SKM-1 treated with dmso at 0.1 percent for 144 hours (cell line): Measurements from ENCODE around the gene FBXL5.

ENCODE experiments used
- DNase-seq: peaks from one replicate; lab custom pipeline; 2025; ENCODE audit not compliant: unreplicated experiment; lab: John Stamatoyannopoulos, UW

FBXL5 gene

GRCh38 chr4:15655223-15656037, at the start of gene FBXL5:
FBXL5 (minus strand) TSS chr4:15655357; CDS start chr4:15655287, 70 bp downstream.
- peak; percentile 75 for DNase-seq

GRCh38 chr4:15704129-15704528, 49.0 kb upstream of the FBXL5 start:
- DNase-seq, result no peak

DNA sequence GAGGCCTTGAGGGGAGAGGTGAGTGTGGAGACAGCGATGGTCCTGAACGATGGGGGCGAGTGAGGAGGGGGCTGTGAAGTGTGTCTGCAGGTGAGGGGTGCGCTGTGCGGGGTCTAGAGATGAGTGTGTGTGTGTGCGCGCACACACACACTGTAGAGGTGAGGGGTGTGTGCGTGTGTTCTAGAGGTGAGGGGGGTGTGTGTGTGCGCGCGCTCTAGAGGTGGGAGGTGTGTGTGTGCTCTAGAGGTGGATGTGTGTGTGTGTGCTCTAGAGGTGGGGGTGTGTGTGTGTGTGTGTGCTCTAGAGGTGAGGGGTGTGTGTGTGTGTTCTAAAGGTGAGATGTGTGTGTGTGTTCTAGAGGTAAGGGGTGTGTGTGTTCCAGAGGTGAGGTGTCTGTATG, 48.3 kb upstream of the FBXL5 start:
- no peak for DNase-seq

GRCh38 chr4:15702941-15703403, 47.8 kb upstream of the FBXL5 start, which contains the start of gene BST1:
BST1 (plus strand) TSS chr4:15703065; CDS start chr4:15703145, 80 bp downstream.
- peak; percentile 81 for DNase-seq

DNA sequence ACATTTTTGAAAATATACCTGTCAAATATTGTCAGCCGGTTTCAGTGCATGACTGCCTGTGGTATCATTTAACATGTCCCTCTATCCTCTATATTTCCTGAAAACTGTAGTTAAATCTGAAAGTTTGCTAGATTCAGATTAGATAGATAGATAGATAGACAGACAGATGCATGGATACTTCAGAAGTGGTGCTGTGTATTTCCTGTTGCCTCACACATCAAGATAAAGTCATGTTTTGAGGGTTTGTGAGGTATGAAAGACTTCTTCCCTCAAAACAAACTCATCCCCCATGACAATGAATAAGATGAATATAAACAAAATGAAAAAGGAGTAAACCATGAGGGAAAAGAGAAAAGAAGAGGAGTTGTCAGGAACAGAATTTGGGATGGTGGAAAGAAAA, 41.7 kb upstream of the FBXL5 start:
- no peak for DNase-seq

DNA sequence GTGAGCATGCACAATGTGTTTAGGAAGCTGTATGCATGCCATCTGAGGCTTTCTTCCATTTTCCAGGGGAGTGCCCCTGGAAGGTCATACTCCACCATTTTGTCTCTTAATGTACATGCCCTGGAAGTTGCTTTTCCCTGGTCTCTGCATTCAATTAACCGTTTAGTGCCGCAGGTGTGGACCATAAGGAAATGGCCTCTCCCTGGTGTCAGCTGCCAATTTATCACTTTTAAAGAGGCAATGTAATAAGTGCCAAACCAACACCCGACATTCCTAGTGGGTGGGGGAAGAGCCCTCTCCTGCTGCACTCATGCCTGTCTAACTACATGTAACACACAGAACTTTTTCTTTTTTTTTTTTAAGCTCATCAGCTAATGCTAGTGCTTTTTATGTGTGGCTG, 40.6 kb upstream of the FBXL5 start:
- DNase-seq, result no peak

- peak; percentile 26 for DNase-seq
These were observed 40.1 kb upstream of the FBXL5 start for GRCh38 chr4:15695240-15695699.

- no peak for DNase-seq
These were observed 39.3 kb upstream of the FBXL5 start for GRCh38 chr4:15694431-15694830.

DNA sequence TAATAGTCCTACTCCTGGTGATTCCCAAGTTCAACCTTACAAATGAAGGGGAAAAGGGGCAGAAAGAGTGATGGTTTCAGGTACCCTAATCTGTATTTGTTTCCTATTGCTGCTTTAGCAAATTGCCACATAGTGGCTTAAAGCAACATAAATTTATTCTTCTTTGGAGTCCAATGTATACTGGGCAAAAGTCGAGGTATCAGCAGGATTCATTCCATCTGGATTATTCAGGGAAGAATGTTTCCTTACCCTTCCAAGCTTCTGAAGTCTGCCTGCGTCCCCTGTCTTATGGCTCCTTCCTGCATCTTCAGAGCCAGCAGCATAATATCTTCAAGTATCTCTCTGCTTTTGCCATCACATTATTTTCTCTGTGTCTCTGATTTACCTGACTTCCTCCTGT, 37.4 kb upstream of the FBXL5 start:
- DNase-seq, result no peak

- no peak for DNase-seq
These were observed 36.4 kb upstream of the FBXL5 start for GRCh38 chr4:15691346-15692135.

- DNase-seq, result peak; percentile 79
These were observed 35.1 kb upstream of the FBXL5 start for GRCh38 chr4:15690020-15690809.

DNA sequence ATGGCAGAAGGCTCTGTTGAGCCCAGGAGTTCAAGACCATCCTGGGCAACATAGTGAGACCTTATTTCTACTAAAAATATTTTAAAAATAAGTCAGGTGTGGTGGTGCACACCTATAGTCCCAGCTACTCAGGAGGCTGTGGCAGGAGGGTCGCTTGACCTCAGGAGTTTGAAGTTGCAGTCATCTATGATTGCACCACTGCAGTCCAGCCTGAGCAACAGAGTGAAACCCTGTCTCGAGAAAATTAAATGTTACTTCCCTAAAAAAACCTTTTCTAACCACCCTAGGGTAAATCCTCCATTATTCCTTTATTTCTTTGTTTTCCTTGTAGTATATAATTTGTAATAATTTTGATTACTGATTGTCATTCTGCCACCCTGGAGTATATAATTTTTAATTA, 34.4 kb upstream of the FBXL5 start:
- peak; percentile 84 for DNase-seq

- no peak for DNase-seq
These were observed 32.9 kb upstream of the FBXL5 start for GRCh38 chr4:15688051-15688450.

GRCh38 chr4:15684498-15684897, 29.3 kb upstream of the FBXL5 start:
- DNase-seq, result no peak

DNA sequence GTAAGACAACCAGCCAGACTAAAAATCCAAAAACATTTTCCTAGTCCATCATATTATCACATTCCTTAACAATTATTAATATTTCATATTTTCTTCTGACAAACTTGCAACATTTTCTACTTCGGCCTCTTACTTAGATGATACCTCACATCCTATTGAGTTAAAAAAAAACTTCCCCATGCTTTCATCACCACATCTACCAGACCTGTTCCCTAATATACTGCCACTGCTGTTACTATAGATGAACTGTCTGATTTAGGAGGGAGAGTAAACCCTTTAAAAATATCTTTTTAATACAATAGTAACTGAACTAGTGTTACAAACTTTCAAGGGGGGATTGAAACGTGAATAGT, 28.0 kb upstream of the FBXL5 start:
- peak; percentile 24 for DNase-seq

DNA sequence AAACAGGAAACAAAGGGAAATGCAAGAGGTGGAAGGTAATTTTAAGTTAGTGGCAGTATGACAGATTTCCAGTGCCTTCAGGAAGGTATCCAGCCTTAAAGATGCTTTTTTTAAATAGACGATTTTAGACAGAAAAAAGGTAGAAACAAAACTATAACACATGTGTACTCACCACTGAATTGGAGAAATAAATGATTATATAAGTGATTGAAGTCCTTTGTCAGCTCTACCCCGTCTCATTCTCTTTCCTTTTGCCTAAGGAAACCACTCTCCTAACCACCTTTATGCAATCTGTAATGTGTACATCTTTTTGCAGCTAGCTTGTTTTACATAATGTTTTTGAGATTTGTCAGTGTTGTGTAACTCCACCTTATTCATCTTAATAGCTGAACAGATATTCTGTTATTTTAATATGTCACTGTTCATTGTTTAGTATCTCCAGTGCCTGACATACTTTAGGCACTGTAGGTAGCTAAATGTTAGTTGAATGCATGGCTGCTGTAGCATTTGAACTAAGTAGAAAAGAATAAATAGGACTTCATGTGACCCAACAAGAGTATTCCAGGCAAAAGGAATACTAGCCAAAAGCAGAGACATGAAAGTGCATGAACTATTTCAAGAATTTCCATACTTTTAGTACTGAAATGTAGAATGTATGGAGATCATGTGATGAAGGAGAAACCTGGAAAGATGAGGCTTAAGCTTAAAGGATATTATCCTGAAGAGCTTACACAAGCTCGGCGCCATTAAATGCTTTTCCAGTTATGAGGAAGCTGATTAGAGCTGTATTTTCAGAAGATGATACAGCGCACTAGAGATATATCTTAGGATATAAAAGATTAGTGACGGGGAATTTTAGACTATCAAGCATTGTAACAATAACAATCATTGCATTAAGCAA, 27.3 kb upstream of the FBXL5 start:
- DNase-seq, result peak; percentile 32

- peak; percentile 97 for DNase-seq
These were observed 26.4 kb upstream of the FBXL5 start, which contains the start of gene FAM200B for GRCh38 chr4:15681372-15682241. FAM200B (plus strand) TSS chr4:15681827; CDS start chr4:15686978, 5,151 bp downstream.

DNA sequence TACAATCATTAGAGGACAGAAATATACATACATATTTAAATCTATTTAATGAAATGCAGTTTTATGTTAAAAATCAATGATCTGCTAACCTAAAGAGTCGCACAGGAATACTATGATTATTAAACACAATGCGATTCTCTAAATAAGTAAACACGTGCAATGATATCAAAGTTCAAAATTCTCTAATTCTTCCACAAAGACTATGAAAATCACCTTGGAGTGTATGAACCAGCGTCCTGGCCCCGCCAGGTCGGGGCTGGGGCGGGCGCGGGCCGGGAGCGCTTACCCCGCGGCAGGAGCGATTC, 25.9 kb upstream of the FBXL5 start:
- DNase-seq, result no peak

DNA sequence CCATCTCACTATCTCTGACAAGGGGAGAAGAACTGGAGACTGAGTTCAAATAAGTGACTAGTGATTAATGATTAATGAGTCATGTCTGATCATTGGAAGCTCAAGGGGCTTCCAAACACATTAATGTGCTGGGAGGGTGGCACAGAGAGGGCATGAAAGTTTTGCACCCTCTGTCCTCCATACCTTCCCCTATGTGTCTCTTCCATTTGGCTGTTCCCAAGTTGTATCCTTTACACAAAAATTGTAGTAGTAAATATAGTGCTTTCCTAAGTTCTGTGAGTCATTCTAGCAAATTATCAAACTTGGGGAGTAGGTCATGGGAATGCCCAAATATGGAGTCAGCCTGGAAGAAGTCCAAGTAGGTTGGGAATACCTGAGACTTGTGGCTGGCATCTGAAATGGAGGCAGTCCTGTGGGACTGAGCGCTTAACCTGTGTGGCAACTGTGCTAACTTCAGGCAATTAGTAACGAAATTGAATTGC, 22.4 kb upstream of the FBXL5 start:
- DNase-seq, result no peak
